Mesothelial cell of epicardium (in vitro differentiated cells): Measurements from ENCODE around the gene PDIA5. TPM values are rescaled to one million over a fixed set of nuclear protein-coding genes. Genes with fewer than 3 reads are reported as not detected.
A peak's percentile ranks its signal among the peaks of the same experiment; 100 is the strongest.

Experiments
- DNase-seq, 2 experiments: peaks; one replicate each; pipeline ENCODE4 v3.0.0; 2021; ENCODE audit warnings: low spot score in 2 of 2; ENCODE audit not compliant: unreplicated experiment in 2 of 2
- H3K27ac Mint-ChIP-seq: 2 replicates; pipeline ENCODE4 v1.8.0; 2021; ENCODE audit warnings: mixed read lengths
- H3K27me3 Mint-ChIP-seq: 2 replicates; pipeline ENCODE4 v1.8.0; 2021; ENCODE audit warnings: low read depth, mixed read lengths
- H3K36me3 Mint-ChIP-seq: 2 replicates; pipeline ENCODE4 v1.8.0; 2021; ENCODE audit warnings: mixed read lengths
- H3K4me1 Mint-ChIP-seq: 2 replicates; pipeline ENCODE4 v1.8.0; 2021; ENCODE audit warnings: mixed read lengths
- H3K4me3 Mint-ChIP-seq: 2 replicates; pipeline ENCODE4 v1.8.0; 2021; ENCODE audit warnings: mild to moderate bottlenecking, moderate library complexity, mixed read lengths
- H3K9me3 Mint-ChIP-seq: 2 replicates; pipeline ENCODE4 v1.8.0; 2021; ENCODE audit warnings: mixed read lengths
- total RNA-seq: library from RNA; stranded (reverse); gene quantifications from 3 replicates; pipeline ENCODE4 v1.2.1, GENCODE V29; 2021
- TF ChIP-seq, protein P1 (sequence below): fragments of 200-600 bp; sonication (generic); IDR thresholded peaks from one replicate; pipeline ENCODE4 v1.5.0; 2021; ENCODE audit warnings: antibody characterized with exemption; ENCODE audit not compliant: unreplicated experiment

The PDIA5 gene
- 18.0 to 20.1 TPM (median 19.1 TPM) in 3 replicates for total RNA-seq

DNA sequence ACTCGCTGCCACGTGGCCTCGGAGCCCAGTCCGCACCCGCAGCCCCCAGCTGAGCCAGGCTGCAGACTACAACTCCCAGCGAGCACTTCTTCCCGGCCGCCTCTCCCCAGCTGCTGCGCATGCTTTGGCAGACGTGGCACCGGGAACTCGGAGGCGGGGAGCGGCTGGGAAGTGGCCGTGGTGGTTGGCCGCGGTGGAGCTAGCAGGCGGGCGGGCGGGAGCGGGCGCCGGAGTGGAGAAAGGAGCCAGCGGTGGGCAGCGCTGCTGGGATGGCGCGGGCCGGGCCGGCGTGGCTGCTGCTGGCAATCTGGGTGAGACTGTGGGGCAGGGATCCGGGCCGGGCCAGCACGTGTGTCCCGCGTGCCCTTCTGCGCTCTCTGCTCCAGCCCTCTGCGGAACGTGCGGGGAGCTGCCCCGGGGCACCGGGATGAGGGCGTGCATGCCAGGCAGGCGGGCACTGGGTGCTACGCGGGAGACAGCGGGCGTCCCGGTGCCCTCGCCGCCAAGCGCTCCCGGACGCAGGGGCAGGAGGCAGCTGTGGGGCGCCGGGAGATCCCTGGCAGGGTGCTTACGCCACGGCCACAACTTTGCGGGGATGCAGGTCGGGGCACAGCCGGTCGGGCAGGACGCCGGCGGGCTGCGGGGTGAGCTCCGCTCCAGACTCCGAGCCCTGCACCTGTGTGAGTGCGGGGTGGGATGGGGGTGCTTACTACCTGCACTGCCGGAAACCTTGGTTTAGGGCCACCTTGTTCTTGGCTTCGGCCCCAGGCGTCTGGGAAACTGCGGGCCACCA, at the start of gene PDIA5:
Gene PDIA5, plus strand, starts transcription at position 130 of the 793 bp plus-strand sequence. Its CDS starts 140 bp downstream, at position 270.
- Mint-ChIP-seq H3K4me3 (peak within 1 kb of the TSS; percentile 78), H3K9me3 (no peaks in the 10 kb centered on the region), H3K27ac (peak within 1 kb of the TSS; percentile 69), H3K36me3 (no peaks in the 10 kb centered on the region), H3K27me3 (peaks cover 10% of the 10 kb centered on the region), H3K4me1 (peaks cover 28% of the 10 kb centered on the region)
- TF ChIP-seq, protein P1, sequence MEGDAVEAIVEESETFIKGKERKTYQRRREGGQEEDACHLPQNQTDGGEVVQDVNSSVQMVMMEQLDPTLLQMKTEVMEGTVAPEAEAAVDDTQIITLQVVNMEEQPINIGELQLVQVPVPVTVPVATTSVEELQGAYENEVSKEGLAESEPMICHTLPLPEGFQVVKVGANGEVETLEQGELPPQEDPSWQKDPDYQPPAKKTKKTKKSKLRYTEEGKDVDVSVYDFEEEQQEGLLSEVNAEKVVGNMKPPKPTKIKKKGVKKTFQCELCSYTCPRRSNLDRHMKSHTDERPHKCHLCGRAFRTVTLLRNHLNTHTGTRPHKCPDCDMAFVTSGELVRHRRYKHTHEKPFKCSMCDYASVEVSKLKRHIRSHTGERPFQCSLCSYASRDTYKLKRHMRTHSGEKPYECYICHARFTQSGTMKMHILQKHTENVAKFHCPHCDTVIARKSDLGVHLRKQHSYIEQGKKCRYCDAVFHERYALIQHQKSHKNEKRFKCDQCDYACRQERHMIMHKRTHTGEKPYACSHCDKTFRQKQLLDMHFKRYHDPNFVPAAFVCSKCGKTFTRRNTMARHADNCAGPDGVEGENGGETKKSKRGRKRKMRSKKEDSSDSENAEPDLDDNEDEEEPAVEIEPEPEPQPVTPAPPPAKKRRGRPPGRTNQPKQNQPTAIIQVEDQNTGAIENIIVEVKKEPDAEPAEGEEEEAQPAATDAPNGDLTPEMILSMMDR = no peak
- DNase-seq = peak; percentile 72 to 86

DNA sequence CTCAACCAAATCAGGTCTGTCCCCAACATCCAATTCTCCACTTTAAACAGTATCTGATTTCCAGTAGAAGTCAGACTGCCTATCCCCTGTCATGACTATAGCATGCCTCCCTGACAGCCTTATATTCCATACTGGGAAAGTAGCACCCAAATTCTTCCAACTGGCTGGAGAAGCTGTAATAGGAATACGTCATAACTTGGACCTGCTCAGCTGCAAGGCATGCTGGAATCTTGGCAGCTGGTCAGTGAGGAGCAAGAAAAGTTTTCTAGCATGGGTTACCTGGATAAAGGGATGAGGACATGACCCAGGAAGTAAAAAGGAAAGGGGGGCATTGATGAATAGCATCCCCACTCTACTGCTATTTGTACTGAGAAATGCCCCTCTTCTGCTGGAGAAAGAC, 48.1 kb upstream of the PDIA5 start:
- H3K9me3 Mint-ChIP-seq = no peaks in the 10 kb centered on the region
- H3K27ac Mint-ChIP-seq = no peak overlapping the region
- TF ChIP-seq, protein P1 = no peak
- no peak for DNase-seq
- H3K27me3 Mint-ChIP-seq = peaks cover 68% of the 10 kb centered on the region
- H3K4me1 Mint-ChIP-seq = no peaks in the 10 kb centered on the region
- no peak overlapping the region for H3K4me3 Mint-ChIP-seq
- no peaks in the 10 kb centered on the region for H3K36me3 Mint-ChIP-seq

DNA sequence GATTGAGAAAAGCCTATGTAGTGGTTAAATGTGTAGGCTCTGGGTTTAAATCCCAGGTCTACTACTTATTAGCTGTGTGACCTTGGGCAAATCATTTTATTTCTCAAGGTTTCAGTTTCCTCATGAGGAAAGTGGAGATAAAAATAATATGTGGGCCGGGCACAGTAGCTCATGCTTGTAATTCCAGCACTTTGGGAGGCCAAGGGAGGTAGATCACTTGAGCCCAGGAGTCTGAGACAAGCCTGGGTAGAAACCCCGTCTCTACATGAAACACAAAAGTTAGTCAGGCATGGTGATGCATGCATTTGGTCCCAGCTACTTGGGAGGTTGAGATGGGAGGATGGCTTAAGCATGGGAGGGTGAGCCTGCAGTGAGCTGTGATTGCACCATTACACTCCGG, 47.7 kb upstream of the PDIA5 start:
- TF ChIP-seq, protein P1 = no peak
- H3K27ac Mint-ChIP-seq = no peak overlapping the region
- H3K27me3 Mint-ChIP-seq = peaks cover 70% of the 10 kb centered on the region
- DNase-seq = no peak
- no peaks in the 10 kb centered on the region for H3K4me1 Mint-ChIP-seq
- H3K9me3 Mint-ChIP-seq = no peaks in the 10 kb centered on the region
- no peak overlapping the region for H3K4me3 Mint-ChIP-seq
- H3K36me3 Mint-ChIP-seq = no peaks in the 10 kb centered on the region

DNA sequence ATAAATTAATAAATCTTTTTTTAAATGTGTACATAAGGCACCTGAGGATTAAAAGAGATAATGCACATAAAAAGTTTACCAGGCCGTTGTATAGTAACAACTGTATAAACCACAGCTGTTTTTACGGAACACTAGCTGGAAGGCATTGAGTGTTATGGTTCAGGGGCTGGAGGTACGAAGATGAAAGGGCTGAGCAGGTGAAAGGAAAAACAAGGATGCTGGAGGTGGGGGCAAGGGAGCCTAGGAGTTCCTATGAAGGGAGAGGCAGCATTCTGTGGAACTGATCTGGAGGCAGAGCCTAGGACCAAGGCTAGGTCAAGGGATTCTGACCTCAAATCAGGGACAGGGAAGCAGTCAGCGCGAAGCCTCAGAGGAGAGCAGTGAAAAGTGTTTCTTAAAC, 47.2 kb upstream of the PDIA5 start:
- H3K36me3 Mint-ChIP-seq = no peaks in the 10 kb centered on the region
- no peak overlapping the region for H3K27ac Mint-ChIP-seq
- H3K4me3 Mint-ChIP-seq = no peak overlapping the region
- peaks cover 3% of the 10 kb centered on the region for H3K9me3 Mint-ChIP-seq
- DNase-seq = no peak
- TF ChIP-seq, protein P1 = no peak
- H3K27me3 Mint-ChIP-seq = peaks cover 74% of the 10 kb centered on the region
- no peaks in the 10 kb centered on the region for H3K4me1 Mint-ChIP-seq

DNA sequence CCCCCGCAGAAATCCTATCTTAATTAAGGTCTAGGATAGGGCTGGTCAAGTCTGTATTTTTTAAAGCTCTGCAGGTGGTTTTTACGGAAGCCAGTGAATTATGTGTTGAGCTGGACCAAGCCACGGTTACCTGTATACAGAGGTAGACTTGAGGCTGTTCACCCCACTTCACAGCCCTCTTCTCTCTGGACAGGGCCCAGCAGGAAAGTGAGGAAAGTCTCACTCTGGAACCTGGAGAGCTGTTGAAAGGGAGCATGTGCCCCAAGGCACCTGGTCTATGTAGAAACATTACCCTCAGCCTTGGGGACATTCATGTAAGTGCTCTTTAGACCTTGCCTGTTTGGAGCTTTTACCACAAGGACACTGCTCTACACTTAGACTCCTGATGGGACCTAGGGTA, 46.1 kb upstream of the PDIA5 start:
- no peaks in the 10 kb centered on the region for H3K4me1 Mint-ChIP-seq
- H3K4me3 Mint-ChIP-seq = no peak overlapping the region
- H3K27ac Mint-ChIP-seq = no peak overlapping the region
- no peak for DNase-seq
- peaks cover 78% of the 10 kb centered on the region for H3K27me3 Mint-ChIP-seq
- TF ChIP-seq, protein P1 = no peak
- H3K9me3 Mint-ChIP-seq = peaks cover 3% of the 10 kb centered on the region
- no peaks in the 10 kb centered on the region for H3K36me3 Mint-ChIP-seq
